HepG2 (cell line): ENCODE data around the gene C6orf136. TPM values are rescaled to one million over a fixed set of nuclear protein-coding genes. Genes with fewer than 3 reads are reported as not detected.

Source experiments
- AFF4 ChIP-seq: sonication (generic); formaldehyde crosslinking; IDR thresholded peaks from 2 replicates; pipeline ENCODE4 v1.4.0; 2020; ENCODE audit warnings: missing genetic modification reagents
- ELF1 ChIP-seq: sonication (generic); formaldehyde crosslinking; IDR thresholded peaks from 2 replicates; pipeline ENCODE4 v1.4.0; 2020; ENCODE audit warnings: missing genetic modification reagents
- HNF4G ChIP-seq, 2 experiments: sonication (generic) in 1 of 2; formaldehyde crosslinking in 1 of 2; IDR thresholded peaks; 2 replicates each; pipeline versions ENCODE4 v1.4.0 to v1.6.1; 2011 to 2020; ENCODE audit warnings: borderline replicate concordance in 2 of 2, low read depth in 2 of 2, mild to moderate bottlenecking in 2 of 2, low read length in 1 of 2, missing genetic modification reagents in 1 of 2, moderate library complexity in 1 of 2
- HNRNPK ChIP-seq: fragments of 200-400 bp; formaldehyde crosslinking; IDR thresholded peaks from 2 replicates; pipeline ENCODE4 v1.6.1; 2018; ENCODE audit warnings: low read length, low read depth, moderate library complexity, mild to moderate bottlenecking; ENCODE audit not compliant: poor library complexity, severe bottlenecking
- HOXD1 ChIP-seq: sonication (generic); formaldehyde crosslinking; IDR thresholded peaks from 2 replicates; pipeline ENCODE4 v1.5.0; 2020; ENCODE audit warnings: missing genetic modification reagents
- MNT ChIP-seq: fragments of 450-650 bp; IDR thresholded peaks from 2 replicates; pipeline ENCODE4 v1.6.1; 2016
- NR2F1 ChIP-seq, 2 experiments: fragments of 450-650 bp in 1 of 2; formaldehyde crosslinking in 1 of 2; IDR thresholded peaks; 2 replicates each; pipeline versions ENCODE4 v1.5.0 to v1.6.1; 2016 to 2020; ENCODE audit warnings: mild to moderate bottlenecking in 1 of 2, missing compliant biosample characterization in 1 of 2, missing genetic modification reagents in 1 of 2, moderate library complexity in 1 of 2
- NRL ChIP-seq: sonication (generic); formaldehyde crosslinking; IDR thresholded peaks from 2 replicates; pipeline ENCODE4 v1.5.0; 2020; ENCODE audit warnings: missing genetic modification reagents, mild to moderate bottlenecking, moderate library complexity, borderline replicate concordance
- RAD51 ChIP-seq: fragments of 450-650 bp; IDR thresholded peaks from 2 replicates; pipeline ENCODE4 v1.6.1; 2016; ENCODE audit warnings: borderline replicate concordance
- RFX5 ChIP-seq: IDR thresholded peaks from 2 replicates; pipeline ENCODE4 v1.6.1; 2011; ENCODE audit warnings: low read depth, low read length, improper control_type of control experiment
- SIN3B ChIP-seq: fragments of 150-350 bp; IDR thresholded peaks from 2 replicates; pipeline ENCODE4 v1.6.1; 2014; ENCODE audit warnings: low read length
- TARDBP ChIP-seq: sonication (generic); formaldehyde crosslinking; IDR thresholded peaks from 2 replicates; pipeline ENCODE4 v1.8.0; 2022; ENCODE audit warnings: mild to moderate bottlenecking, missing genetic modification reagents
- U2AF1 ChIP-seq: fragments of 200-400 bp; formaldehyde crosslinking; optimal IDR thresholded peaks from 2 replicates; pipeline ENCODE3; 2017; ENCODE audit warnings: mild to moderate bottlenecking, low read depth, low read length
- ZBTB7B ChIP-seq: sonication (generic); formaldehyde crosslinking; IDR thresholded peaks from 2 replicates; pipeline ENCODE4 v1.4.0; 2020; ENCODE audit warnings: missing genetic modification reagents
- ZKSCAN5 ChIP-seq: sonication (generic); formaldehyde crosslinking; IDR thresholded peaks from 2 replicates; pipeline ENCODE4 v1.5.1; 2020; ENCODE audit warnings: mild to moderate bottlenecking, missing genetic modification reagents
- ZKSCAN8 ChIP-seq: IDR thresholded peaks from 2 replicates; pipeline ENCODE4 v1.6.1; 2016; ENCODE audit warnings: borderline replicate concordance, missing genetic modification reagents, missing compliant biosample characterization
- ZNF362 ChIP-seq: sonication (generic); formaldehyde crosslinking; IDR thresholded peaks from 2 replicates; pipeline ENCODE4 v1.4.0; 2020; ENCODE audit warnings: missing genetic modification reagents, mild to moderate bottlenecking, borderline replicate concordance
- ZNF414 ChIP-seq: sonication (generic); formaldehyde crosslinking; IDR thresholded peaks from 2 replicates; pipeline ENCODE4 v1.5.0; 2020; ENCODE audit warnings: missing genetic modification reagents
- ZNF431 ChIP-seq: sonication (generic); formaldehyde crosslinking; IDR thresholded peaks from 2 replicates; pipeline ENCODE4 v1.9.0; 2022; ENCODE audit warnings: missing genetic modification reagents, low read depth, mild to moderate bottlenecking, borderline replicate concordance
- ZNF510 ChIP-seq: sonication (generic); formaldehyde crosslinking; IDR thresholded peaks from 2 replicates; pipeline ENCODE4 v1.4.0; 2020; ENCODE audit warnings: low read depth, mild to moderate bottlenecking, missing genetic modification reagents
- ZNF839 ChIP-seq: sonication (generic); formaldehyde crosslinking; IDR thresholded peaks from 2 replicates; pipeline ENCODE4 v1.4.0; 2020; ENCODE audit warnings: missing genetic modification reagents, mild to moderate bottlenecking, borderline replicate concordance
- polyA plus RNA-seq, 8 experiments: library from polyadenylated mRNA; depleted of rRNA in 3 of 8; stranded (reverse) in 7 of 8; unstranded in 1 of 8; fragments of >200 nt; fragmentation: Illumina TruSeq in 4 of 8; extraction: Trizol in 4 of 8; gene quantifications; 2 replicates each; pipeline versions ENCODE4 v1.2.1 to v1.2.3, GENCODE V29; 2011 to 2016; ENCODE audit warnings: low read depth in 4 of 8, missing spikeins in 1 of 8, mixed read lengths in 1 of 8; ENCODE audit not compliant: insufficient read depth in 1 of 8
- total RNA-seq, 5 experiments: library from RNA; depleted of rRNA; stranded (reverse); fragments of >200 nt; fragmentation: Illumina TruSeq; extraction: Trizol; gene quantifications; 2 replicates each; pipeline ENCODE4 v1.2.3, GENCODE V29; 2016; ENCODE audit warnings: low read depth in 1 of 5

C6orf136 gene
- total and polyA plus RNA-seq, 2 of the 13 experiments (the other 11 are each of a cell fraction or from before 2014, with no cell fraction given) = 12.0 to 26.2 TPM

- TF ChIP-seq ZNF362 (CRISPR knock-in tag) (peak; percentile 37; the same call in 1 of the 2 replicates), RFX5 (peak; percentile 22; the same call in 1 of the 2 replicates), NR2F1 (CRISPR knock-in tag; IDR thresholded peaks at IDR 0.05) (no peak), ZNF510 (CRISPR knock-in tag) (no peak), MNT (no peak), ZNF431 (CRISPR knock-in tag) (no peak), ELF1 (CRISPR knock-in tag) (peak; percentile 66), ZBTB7B (peak; percentile 81), HNF4G (IDR thresholded peaks at IDR 0.05; ENCODE audit: borderline replicate concordance, low read depth, low read length) (peak; percentile 62), HNF4G (CRISPR knock-in tag; IDR thresholded peaks at IDR 0.05; ENCODE audit: borderline replicate concordance, low read depth) (0 out of 2 replicates have a peak, but pooled peaks have one; percentile 12), RAD51 (no peak), HNRNPK (no peak), ZNF414 (CRISPR knock-in tag) (no peak; the same call in 1 of the 2 replicates), SIN3B (peak; percentile 48; the same call in 1 of the 2 replicates), HOXD1 (no peak), AFF4 (no peak), ZKSCAN5 (CRISPR knock-in tag) (0 out of 2 replicates have a peak, but pooled peaks have one; percentile 70), NRL (peak; percentile 78; the same call in 1 of the 2 replicates), ZNF839 (CRISPR knock-in tag) (peak; percentile 64; the same call in 1 of the 2 replicates), ZKSCAN8 (CRISPR knock-in tag) (no peak), U2AF1 (no peak), TARDBP (CRISPR knock-in tag) (peak; percentile 89)
These were observed 32.2 kb downstream of the C6orf136 start (continued) for GRCh38 chr6:30678964-30679726.
